ENCODE data around the gene ARVCF.

The ARVCF gene

DNA sequence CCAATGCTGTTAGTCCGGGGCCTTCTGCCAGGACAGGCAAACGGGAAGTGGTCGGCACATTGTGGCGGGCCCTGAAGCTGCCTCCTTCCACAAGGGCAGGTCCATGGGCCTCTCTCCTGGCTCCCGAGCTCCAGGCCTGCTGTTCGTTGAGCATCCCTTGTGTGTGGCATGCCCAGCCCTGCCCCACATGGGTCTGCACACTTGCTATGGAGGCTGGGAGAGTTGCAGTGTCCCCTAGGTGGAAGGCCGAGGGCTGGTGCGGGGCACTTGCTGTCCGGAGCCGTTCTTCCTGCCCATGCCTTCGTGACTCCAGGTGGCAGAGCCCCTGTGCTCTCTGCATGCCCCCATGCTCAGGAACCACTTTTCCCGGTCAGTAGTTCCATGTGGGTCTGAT is 37.4 kb upstream of the ARVCF start:
- DNase-seq (ENCODE audit: low read depth, low spot score), result no peak

- no peak for DNase-seq (ENCODE audit: low read depth, low spot score)
Measured at GRCh38 chr22:20053407-20054033, 36.9 kb upstream of the ARVCF start.

GRCh38 chr22:20052309-20053259 is 36.0 kb upstream of the ARVCF start:
- no peak for DNase-seq (ENCODE audit: low read depth, low spot score)

DNA sequence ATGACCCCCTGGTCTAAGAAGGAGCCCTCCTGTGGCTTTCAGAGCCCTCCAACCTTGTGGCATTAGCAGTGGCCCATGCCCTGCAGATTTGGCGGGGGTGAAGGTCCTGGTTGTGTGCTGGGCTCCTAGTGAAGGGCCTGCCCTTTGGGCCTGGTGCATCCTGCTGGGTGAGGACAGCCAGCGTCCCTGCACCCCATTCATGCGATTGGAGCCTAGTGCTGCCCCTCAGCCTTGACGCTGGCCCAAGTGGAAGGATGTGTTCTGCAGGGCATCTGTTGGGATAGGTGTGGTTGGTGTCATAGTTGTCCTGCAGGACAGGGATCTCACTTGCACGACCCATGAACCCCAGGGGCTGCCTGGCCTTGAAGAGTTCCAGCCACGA is 35.3 kb upstream of the ARVCF start:
- DNase-seq (ENCODE audit: low read depth, low spot score), result no peak

DNA sequence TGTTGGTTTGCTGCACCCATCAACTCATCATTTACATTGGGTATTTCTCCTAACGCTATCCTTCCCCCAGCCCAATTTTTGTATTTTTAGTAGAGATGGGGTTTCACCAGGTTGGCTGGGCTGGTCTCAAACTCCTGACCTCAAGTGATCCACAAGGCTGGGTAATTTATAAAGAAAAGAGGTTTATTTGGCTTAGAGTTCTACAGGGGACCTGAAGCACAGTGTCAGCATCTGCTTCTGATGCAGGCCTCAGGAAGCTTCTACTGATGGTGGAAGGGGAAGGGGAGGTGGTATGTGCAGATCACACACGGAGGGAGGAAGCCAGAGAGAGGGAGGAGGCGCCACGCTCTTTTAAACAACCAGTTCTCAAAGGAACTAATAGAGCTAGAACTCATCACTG is 30.1 kb upstream of the ARVCF start:
- no peak for DNase-seq (ENCODE audit: low read depth, low spot score)

- DNase-seq (ENCODE audit: low read depth, low spot score), result no peak
Measured at GRCh38 chr22:20044495-20045151, 28.0 kb upstream of the ARVCF start.

GRCh38 chr22:20043997-20044342 is 27.3 kb upstream of the ARVCF start:
- DNase-seq (ENCODE audit: low read depth, low spot score), result no peak

GRCh38 chr22:20043057-20043996 is 26.7 kb upstream of the ARVCF start:
- DNase-seq (ENCODE audit: low read depth, low spot score), result no peak

- DNase-seq (ENCODE audit: low read depth, low spot score), result no peak
Measured at GRCh38 chr22:20040327-20041200, 23.9 kb upstream of the ARVCF start.

- DNase-seq (ENCODE audit: low read depth, low spot score), result no peak
Measured at GRCh38 chr22:20039683-20040325, 23.2 kb upstream of the ARVCF start.

GRCh38 chr22:20038574-20038973 is 22.0 kb upstream of the ARVCF start:
- DNase-seq (ENCODE audit: low read depth, low spot score), result no peak

DNA sequence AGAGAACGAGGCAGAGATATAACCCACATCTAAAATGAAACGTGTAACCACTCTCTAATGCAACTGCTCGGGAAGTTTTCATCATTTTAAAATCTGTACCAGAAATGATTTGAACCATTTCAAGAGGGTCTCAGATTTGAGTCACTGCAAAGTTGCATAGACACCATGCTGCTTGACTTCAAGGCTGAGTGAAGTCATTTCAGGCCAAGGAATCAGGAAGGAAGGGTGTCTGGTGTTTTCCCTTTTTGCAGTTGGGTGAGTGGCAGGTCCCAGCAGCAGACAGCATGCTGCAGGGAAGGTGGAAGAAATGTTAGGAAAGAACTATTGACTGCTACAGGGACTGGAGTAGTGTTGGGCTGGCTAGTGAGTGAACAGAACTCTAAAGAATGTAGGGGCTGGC is 20.8 kb upstream of the ARVCF start:
- DNase-seq (ENCODE audit: low read depth, low spot score), result no peak

- no peak for DNase-seq (ENCODE audit: low read depth, low spot score)
Measured at GRCh38 chr22:20036535-20037392, 20.1 kb upstream of the ARVCF start.

- no peak for DNase-seq (ENCODE audit: low read depth, low spot score)
Measured at GRCh38 chr22:20036084-20036482, 19.5 kb upstream of the ARVCF start.

DNA sequence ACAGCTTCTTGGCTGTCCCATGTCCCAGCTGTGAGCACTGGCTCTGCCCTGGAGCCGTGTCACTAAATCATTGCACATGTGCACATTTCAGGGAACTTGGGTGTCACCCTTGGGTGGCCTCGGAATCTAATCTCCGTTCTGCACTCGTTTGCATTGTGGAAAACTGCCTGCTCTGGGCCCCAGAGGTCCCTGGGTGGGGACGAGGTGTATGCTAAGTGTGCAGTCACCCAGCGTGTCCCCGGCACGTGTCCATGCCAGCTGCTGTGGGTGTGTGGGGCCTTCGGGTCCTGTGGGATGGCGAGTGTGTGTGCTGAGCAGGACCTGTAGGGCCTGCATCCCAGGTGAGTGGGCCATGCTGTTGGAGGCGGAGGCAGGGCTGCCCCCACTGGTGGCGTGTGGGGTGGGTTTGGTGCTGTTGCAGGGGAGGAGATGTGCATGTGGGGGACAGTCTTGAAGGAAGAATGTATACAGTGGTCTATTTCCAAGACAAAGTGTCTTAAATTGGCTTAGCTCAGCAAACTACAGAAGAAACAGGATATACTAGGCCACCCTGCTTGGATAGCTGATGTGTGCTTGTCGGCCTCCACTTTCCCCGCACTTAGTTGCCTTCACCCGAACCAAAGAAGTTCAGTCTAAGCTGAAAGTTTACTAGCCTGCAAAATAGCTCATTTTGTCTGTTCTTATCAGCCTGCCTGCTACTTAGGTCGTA is 18.9 kb upstream of the ARVCF start:
- DNase-seq (ENCODE audit: low read depth, low spot score), result no peak

DNA sequence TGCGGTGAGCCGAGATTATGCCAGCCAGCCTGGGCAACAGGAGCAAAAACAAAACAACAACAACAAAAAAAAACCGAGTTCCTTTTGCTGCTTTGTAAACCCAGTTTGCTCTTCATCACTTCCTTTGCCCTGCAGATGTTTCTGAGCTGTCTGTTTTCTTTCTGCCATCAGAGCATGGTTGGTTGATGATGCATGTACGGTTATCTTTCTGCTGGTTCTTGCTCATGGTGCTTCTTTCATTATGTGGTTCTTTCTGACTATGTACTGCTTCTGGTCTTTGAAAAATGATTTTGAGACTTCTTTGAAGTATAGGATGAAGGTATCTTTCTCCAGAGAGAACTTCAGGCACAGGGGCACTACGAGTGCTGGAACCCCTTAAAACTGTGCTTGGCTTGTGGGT is 17.5 kb upstream of the ARVCF start:
- no peak for DNase-seq (ENCODE audit: low read depth, low spot score)

GRCh38 chr22:20033045-20033706 is 16.6 kb upstream of the ARVCF start:
- no peak for DNase-seq (ENCODE audit: low read depth, low spot score)

- no peak for DNase-seq (ENCODE audit: low read depth, low spot score)
Measured at GRCh38 chr22:20032407-20032991, 15.9 kb upstream of the ARVCF start.
